Stomach (tissue), 9 donors: Measurements from ENCODE around the gene AGER. TPM values are rescaled to one million over a fixed set of nuclear protein-coding genes. Genes with fewer than 3 reads are reported as not detected.

Source experiments
- DNase-seq, 2 donors: peaks; one replicate each; pipeline versions ENCODE4 v3.0.0 to v3.0.0-alpha.2; 2013 to 2019
- H3K27ac ChIP-seq, 5 donors: fragments of 200-600 bp in 4 of 5; sonication (generic) in 4 of 5; one replicate each; pipeline ENCODE4 v1.5.1; 2013 to 2019; ENCODE audit warnings: mild to moderate bottlenecking in 1 of 5, moderate library complexity in 1 of 5
- H3K27me3 ChIP-seq, 3 donors: fragments of 200-600 bp; sonication (generic); one replicate each; pipeline ENCODE4 v1.5.1; 2017 to 2019; ENCODE audit warnings: mixed run types in 1 of 3
- H3K36me3 ChIP-seq, 4 donors: fragments of 200-600 bp; sonication (generic); 1 replicate in 3 of 4; 2 replicates in 1 of 4; pipeline ENCODE4 v1.5.1; 2016 to 2019
- H3K4me1 ChIP-seq, 4 donors: fragments of 200-600 bp; sonication (generic); one replicate each; pipeline ENCODE4 v1.5.1; 2016 to 2019
- H3K4me3 ChIP-seq, 4 donors: fragments of 200-600 bp; sonication (generic) in 3 of 4; one replicate each; pipeline ENCODE4 v1.5.1; 2016 to 2019; ENCODE audit warnings: mild to moderate bottlenecking in 1 of 4
- H3K9me3 ChIP-seq, 4 donors: fragments of 200-600 bp; sonication (generic); one replicate each; pipeline ENCODE4 v1.5.1; 2016 to 2019
- CTCF ChIP-seq, 7 experiments: fragments of 450-650 bp in 4 of 7; fragments of 200-600 bp in 3 of 7; sonication (generic) in 3 of 7; IDR thresholded peaks; one replicate each; pipeline ENCODE4 v1.5.1; 2016 to 2019; ENCODE audit warnings: antibody characterized with exemption in 7 of 7, control low read depth in 2 of 7, mild to moderate bottlenecking in 1 of 7
- EP300 ChIP-seq: sonication (generic); formaldehyde crosslinking; IDR thresholded peaks from one replicate; pipeline ENCODE4 v1.6.1; 2017; ENCODE audit warnings: antibody characterized with exemption
- POLR2A ChIP-seq, 4 donors: fragments of 450-650 bp; IDR thresholded peaks; one replicate each; pipeline ENCODE4 v1.6.1; 2016; ENCODE audit warnings: antibody characterized with exemption in 4 of 4, control low read depth in 2 of 4, mild to moderate bottlenecking in 1 of 4, moderate library complexity in 1 of 4
- POLR2AphosphoS5 ChIP-seq, 3 donors: sonication (generic); formaldehyde crosslinking; IDR thresholded peaks; one replicate each; pipeline ENCODE4 v1.6.1; 2016; ENCODE audit warnings: antibody characterized with exemption in 3 of 3
- WGBS, 5 donors: extraction: QIAGEN DNeasy Blood & Tissue Kit in 3 of 5; methylation state at CpG; one replicate each; pipeline versions ENCODE4 v1.1.5 to v1.1.7; 2013 to 2018; 5-methylcytosine and 5-hydroxymethylcytosine counted together
- intact Hi-C: fragments of 100-400 bp; cut with DNase I; formaldehyde crosslinking; loops from one replicate; pipeline ENCODE4 v1.15.1; 2023; ENCODE audit warnings: low total_unique reads
- polyA plus RNA-seq, 3 donors: library from polyadenylated mRNA; stranded (reverse); fragments of 200-250 nt; gene quantifications; one replicate each; pipeline ENCODE4 v1.2.3, GENCODE V29; 2013
- total RNA-seq, 5 donors: library from RNA; depleted of rRNA; stranded (reverse); fragments of >200 nt; gene quantifications; one replicate each; pipeline versions ENCODE4 v1.1.0 to v1.2.3, GENCODE V29; 2014 to 2016
- donor health status: healthy with polysubstance abuse.
- donor health status: Bipolar disorder and iron deficiency.
- donor health status: healthy.

Gene AGER
- total and polyA plus RNA-seq, 8 donors = 0.87 to 35.6 (median 14.9) TPM

- H3K36me3 ChIP-seq = no peaks in the 10 kb centered on the region
- H3K27ac ChIP-seq = no peak overlapping the region
- no peak overlapping the region for H3K4me3 ChIP-seq
- DNase-seq = peak in 1 of 2 donors; percentile 8
- H3K9me3 ChIP-seq = no peaks in the 10 kb centered on the region
- peaks cover 0 to 24% (median 0%) of the 10 kb centered on the region in 3 donors for H3K27me3 ChIP-seq
- intact Hi-C loops = no loop called here
- TF ChIP-seq EP300 = no peak
- no peak for TF ChIP-seq CTCF (IDR thresholded peaks at IDR 0.05)
- no peak for TF ChIP-seq POLR2AphosphoS5 (IDR thresholded peaks at IDR 0.05)
- TF ChIP-seq POLR2A (IDR thresholded peaks at IDR 0.05) = no peak
- 83 to 87% (median 85%) methylated on average over 17 of the region's 17 CpGs for WGBS, 5 donors
- peaks cover 16 to 30% (median 20%) of the 10 kb centered on the region in 4 donors for H3K4me1 ChIP-seq
Measured at GRCh38 chr6:32198866-32199265, 14.8 kb upstream of the AGER start.

GRCh38 chr6:32198345-32198696 is 14.3 kb upstream of the AGER start:
- TF ChIP-seq POLR2AphosphoS5 (IDR thresholded peaks at IDR 0.05) = no peak
- no peak for TF ChIP-seq CTCF (IDR thresholded peaks at IDR 0.05)
- no peak for TF ChIP-seq EP300
- no peak for TF ChIP-seq POLR2A (IDR thresholded peaks at IDR 0.05)
- peak overlapping the region in 1 of 5 donors; percentile 100 for H3K27ac ChIP-seq
- intact Hi-C loops = no loop called here
- H3K36me3 ChIP-seq = no peaks in the 10 kb centered on the region
- peaks cover 16 to 36% (median 24%) of the 10 kb centered on the region in 4 donors for H3K4me1 ChIP-seq
- no peaks in the 10 kb centered on the region for H3K9me3 ChIP-seq
- peak in 1 of 2 donors; percentile 4 for DNase-seq
- WGBS, 5 donors = 62 to 71% (median 67%) methylated on average over 3 of the region's 3 CpGs
- peaks cover 0 to 18% (median 0%) of the 10 kb centered on the region in 3 donors for H3K27me3 ChIP-seq
- no peak overlapping the region for H3K4me3 ChIP-seq

GRCh38 chr6:32196682-32197616 is 12.9 kb upstream of the AGER start:
- WGBS, 5 donors = 20 to 32% (median 22%) methylated on average over 25 to 28 of the region's 28 CpGs
- peak in 1 of 2 donors; percentile 76 for DNase-seq

GRCh38 chr6:32195902-32196681 is 12.0 kb upstream of the AGER start:
- no peaks in the 10 kb centered on the region for H3K36me3 ChIP-seq

More at GRCh38 chr6:32196682-32197616, 12.9 kb upstream of the AGER start:
- no peaks in the 10 kb centered on the region for H3K36me3 ChIP-seq
- H3K27me3 ChIP-seq = peaks cover 0 to 14% (median 0%) of the 10 kb centered on the region in 3 donors
- no peak for TF ChIP-seq POLR2AphosphoS5 (IDR thresholded peaks at IDR 0.05)
- no peak for TF ChIP-seq EP300
- no peaks in the 10 kb centered on the region for H3K9me3 ChIP-seq
- peak overlapping the region; percentile 98 to 100 (median 99) for H3K27ac ChIP-seq
- intact Hi-C loops = no loop called here
- H3K4me1 ChIP-seq = peaks cover 22 to 49% (median 37%) of the 10 kb centered on the region in 4 donors
- H3K4me3 ChIP-seq = peak overlapping the region; percentile 52 to 83 (median 65)

More at GRCh38 chr6:32195902-32196681, 12.0 kb upstream of the AGER start:
- intact Hi-C loops = no loop called here
- H3K9me3 ChIP-seq = no peaks in the 10 kb centered on the region
- peak overlapping the region; percentile 52 to 83 (median 65) for H3K4me3 ChIP-seq
- peak overlapping the region; percentile 98 to 100 (median 99) for H3K27ac ChIP-seq
- H3K4me1 ChIP-seq = peaks cover 29 to 58% (median 46%) of the 10 kb centered on the region in 4 donors
- TF ChIP-seq POLR2A (IDR thresholded peaks at IDR 0.05) = peak in 2 of 4 donors; percentile 96 to 97
- TF ChIP-seq EP300 = peak; percentile 57
- peak; percentile 97 to 99 (median 99) for TF ChIP-seq POLR2AphosphoS5 (IDR thresholded peaks at IDR 0.05)
- TF ChIP-seq CTCF (IDR thresholded peaks at IDR 0.05) = no peak
- peaks cover 0 to 5% (median 0%) of the 10 kb centered on the region in 3 donors for H3K27me3 ChIP-seq
- WGBS, 5 donors = 0 to 1% (median 0%) methylated on average over 33 to 58 of the region's 58 CpGs
- peak; percentile 85 to 98 for DNase-seq
